Loucy (cell line): Measurements from ENCODE around the gene PHF19.

Experiments used
- H2AFZ ChIP-seq: fragments of 200-600 bp; sonication (generic); 2 replicates; pipeline ENCODE4 v1.6.0; 2016; ENCODE audit warnings: antibody characterized with exemption, mild to moderate bottlenecking, low read length, moderate library complexity
- H3F3A ChIP-seq: fragments of 200-600 bp; 2 replicates; pipeline ENCODE4 v1.6.0; 2016; ENCODE audit warnings: antibody characterized with exemption, low read depth, mild to moderate bottlenecking
- H3K27me3 ChIP-seq: fragments of 200-600 bp; sonication (generic); 2 replicates; pipeline ENCODE4 v1.6.1; 2014; ENCODE audit warnings: low read length, mild to moderate bottlenecking; ENCODE audit not compliant: insufficient read depth, poor library complexity, severe bottlenecking
- H3K36me3 ChIP-seq: fragments of 200-600 bp; sonication (generic); 2 replicates; pipeline ENCODE4 v1.6.1; 2016; ENCODE audit warnings: low read length; ENCODE audit not compliant: insufficient read depth
- H3K4me1 ChIP-seq: fragments of 200-600 bp; sonication (generic); 2 replicates; pipeline ENCODE4 v1.5.1; 2014; ENCODE audit warnings: low read length, mild to moderate bottlenecking; ENCODE audit not compliant: insufficient read depth, poor library complexity, severe bottlenecking
- H3K4me2 ChIP-seq: fragments of 200-600 bp; sonication (generic); 2 replicates; pipeline ENCODE4 v1.6.0; 2014; ENCODE audit warnings: antibody characterized with exemption, low read length, low read depth, mild to moderate bottlenecking; ENCODE audit not compliant: poor library complexity, severe bottlenecking
- H3K4me3 ChIP-seq: fragments of 200-600 bp; sonication (generic); 2 replicates; pipeline ENCODE4 v1.5.1; 2014; ENCODE audit warnings: low read length, mild to moderate bottlenecking, mixed read lengths; ENCODE audit not compliant: poor library complexity, severe bottlenecking
- H3K79me2 ChIP-seq: fragments of 200-600 bp; sonication (generic); 2 replicates; pipeline ENCODE4 v1.6.1; 2014; ENCODE audit warnings: low read length; ENCODE audit not compliant: insufficient read depth
- H3K9ac ChIP-seq: fragments of 200-600 bp; sonication (generic); 2 replicates; pipeline ENCODE4 v1.6.0; 2014; ENCODE audit warnings: mild to moderate bottlenecking, low read depth, low read length, moderate library complexity; ENCODE audit not compliant: poor library complexity, severe bottlenecking
- H3K9me2 ChIP-seq: fragments of 200-600 bp; sonication (generic); replicated peaks from 2 replicates; pipeline ENCODE4 v1.6.1; 2016; ENCODE audit warnings: low read depth, low read length, mixed read lengths
- H3K9me3 ChIP-seq: fragments of 200-600 bp; sonication (generic); 2 replicates; pipeline ENCODE4 v1.6.1; 2014; ENCODE audit warnings: mild to moderate bottlenecking, antibody characterized with exemption, low read length, low read depth; ENCODE audit not compliant: insufficient read depth
- H4K20me1 ChIP-seq: fragments of 200-600 bp; sonication (generic); 2 replicates; pipeline ENCODE4 v1.6.0; 2014; ENCODE audit warnings: antibody characterized with exemption, low read length, mild to moderate bottlenecking; ENCODE audit not compliant: insufficient read depth, poor library complexity, severe bottlenecking
- EZH2phosphoT487 ChIP-seq: fragments of 200-600 bp; IDR thresholded peaks from 2 replicates; pipeline ENCODE4 v1.6.1; 2018; ENCODE audit warnings: antibody characterized with exemption, mild to moderate bottlenecking, moderate library complexity, borderline replicate concordance
- TF ChIP-seq, protein P1 (sequence below): fragments of 200-600 bp; sonication (generic); conservative IDR thresholded peaks from 2 replicates; pipeline ENCODE4 v1.5.1; 2014; ENCODE audit warnings: mild to moderate bottlenecking, antibody characterized with exemption, low read length

The PHF19 gene

DNA sequence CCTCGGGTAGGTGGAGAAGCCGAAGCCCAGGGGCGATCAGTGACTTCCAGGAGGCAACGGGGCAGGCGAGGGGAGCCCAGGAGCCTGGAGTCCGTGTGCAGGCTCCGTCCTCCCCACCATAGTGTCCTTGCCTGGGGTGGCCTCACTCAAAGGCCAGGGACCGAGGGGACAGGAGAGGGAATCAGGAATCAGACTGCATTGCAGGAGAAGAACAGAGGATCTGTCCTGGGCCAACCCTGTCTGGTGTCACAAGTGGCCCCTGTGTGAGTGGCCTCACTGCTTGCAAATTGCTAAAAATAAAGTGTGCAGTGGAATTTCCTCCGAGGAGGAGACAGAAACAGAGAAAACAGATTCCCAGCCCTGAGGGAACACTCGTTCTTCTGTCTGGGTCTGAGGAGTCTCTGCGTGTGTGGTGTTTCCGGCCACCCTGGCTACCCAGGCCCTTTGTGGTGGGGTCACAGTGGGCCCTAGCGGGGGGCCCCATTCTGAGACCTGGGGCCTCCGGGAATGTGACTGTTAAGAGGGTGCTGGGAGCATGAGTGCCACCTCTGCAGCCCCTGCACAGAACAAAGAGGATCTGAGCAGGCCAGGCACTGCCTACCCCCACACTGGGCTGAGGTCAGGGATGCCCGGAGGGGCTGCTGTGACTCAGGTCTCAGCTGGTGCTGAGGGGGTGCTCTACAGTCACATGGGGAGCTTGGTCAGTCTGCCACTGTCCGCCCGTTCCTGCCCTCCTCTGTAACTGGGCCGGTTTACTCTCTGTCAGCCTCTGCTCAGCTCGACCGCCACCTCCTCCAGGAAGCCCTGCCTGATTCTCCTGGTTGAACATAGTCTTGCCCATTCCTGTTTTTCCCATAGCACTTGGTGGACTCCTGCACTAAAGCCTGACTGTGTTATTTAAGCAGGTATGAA, 42.2 kb upstream of the PHF19 start:
- no peak overlapping the region for H3K4me2 ChIP-seq
- no peak overlapping the region for H3K4me3 ChIP-seq
- no peaks in the 10 kb centered on the region for H3K79me2 ChIP-seq
- H3K9me2 ChIP-seq, result no peaks in the 10 kb centered on the region
- no peaks in the 10 kb centered on the region for H3K9me3 ChIP-seq
- no peaks in the 10 kb centered on the region for H3F3A ChIP-seq
- no peak overlapping the region for H2AFZ ChIP-seq
- H3K4me1 ChIP-seq, result peaks cover 40% of the 10 kb centered on the region
- TF ChIP-seq, protein P1, sequence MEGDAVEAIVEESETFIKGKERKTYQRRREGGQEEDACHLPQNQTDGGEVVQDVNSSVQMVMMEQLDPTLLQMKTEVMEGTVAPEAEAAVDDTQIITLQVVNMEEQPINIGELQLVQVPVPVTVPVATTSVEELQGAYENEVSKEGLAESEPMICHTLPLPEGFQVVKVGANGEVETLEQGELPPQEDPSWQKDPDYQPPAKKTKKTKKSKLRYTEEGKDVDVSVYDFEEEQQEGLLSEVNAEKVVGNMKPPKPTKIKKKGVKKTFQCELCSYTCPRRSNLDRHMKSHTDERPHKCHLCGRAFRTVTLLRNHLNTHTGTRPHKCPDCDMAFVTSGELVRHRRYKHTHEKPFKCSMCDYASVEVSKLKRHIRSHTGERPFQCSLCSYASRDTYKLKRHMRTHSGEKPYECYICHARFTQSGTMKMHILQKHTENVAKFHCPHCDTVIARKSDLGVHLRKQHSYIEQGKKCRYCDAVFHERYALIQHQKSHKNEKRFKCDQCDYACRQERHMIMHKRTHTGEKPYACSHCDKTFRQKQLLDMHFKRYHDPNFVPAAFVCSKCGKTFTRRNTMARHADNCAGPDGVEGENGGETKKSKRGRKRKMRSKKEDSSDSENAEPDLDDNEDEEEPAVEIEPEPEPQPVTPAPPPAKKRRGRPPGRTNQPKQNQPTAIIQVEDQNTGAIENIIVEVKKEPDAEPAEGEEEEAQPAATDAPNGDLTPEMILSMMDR, result no peak
- TF ChIP-seq EZH2phosphoT487, result no peak
- no peaks in the 10 kb centered on the region for H4K20me1 ChIP-seq
- H3K9ac ChIP-seq, result no peak overlapping the region
- H3K36me3 ChIP-seq, result no peaks in the 10 kb centered on the region
- H3K27me3 ChIP-seq, result no peaks in the 10 kb centered on the region

DNA sequence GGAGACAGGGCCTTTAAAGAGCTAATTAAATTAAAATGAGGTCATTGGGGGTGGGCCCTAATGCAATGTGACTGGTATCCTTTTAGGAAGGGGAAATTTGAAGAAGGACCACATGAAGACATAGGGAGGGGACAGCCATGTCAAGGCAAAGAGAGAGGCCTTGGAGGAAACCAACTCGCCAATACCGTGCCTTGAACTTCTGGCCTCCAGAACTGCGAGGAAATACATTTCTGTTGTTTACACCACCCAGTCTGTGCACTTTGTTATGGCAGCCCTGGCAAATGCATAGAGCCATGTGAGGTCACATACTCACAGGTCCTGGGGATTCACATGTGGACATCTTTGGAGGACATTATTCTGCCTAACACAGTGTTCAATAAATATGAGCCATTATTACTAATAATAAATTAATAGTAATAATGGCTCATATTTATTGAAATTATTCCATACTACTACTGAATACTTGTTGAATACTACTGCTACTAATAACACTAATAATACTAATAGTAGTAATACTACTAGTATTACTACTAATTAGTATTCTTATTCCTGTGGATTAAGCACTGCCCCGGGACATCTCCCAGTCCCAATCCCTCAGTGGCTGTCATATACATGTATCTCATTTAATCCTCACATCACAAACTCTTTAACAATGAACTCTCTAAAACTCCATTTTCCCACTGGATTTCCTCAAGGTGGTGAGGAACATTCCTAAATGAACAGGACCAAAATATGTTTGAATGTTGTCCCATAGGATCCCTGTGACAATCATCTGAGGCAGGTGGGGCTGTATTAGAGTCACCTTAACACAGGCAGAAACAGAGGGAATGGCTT, 41.2 kb upstream of the PHF19 start:
- no peaks in the 10 kb centered on the region for H3F3A ChIP-seq
- no peak overlapping the region for H2AFZ ChIP-seq
- no peak overlapping the region for H3K9ac ChIP-seq
- TF ChIP-seq, protein P1, result no peak
- TF ChIP-seq EZH2phosphoT487, result no peak
- no peak overlapping the region for H3K4me2 ChIP-seq
- peaks cover 40% of the 10 kb centered on the region for H3K4me1 ChIP-seq
- H3K79me2 ChIP-seq, result no peaks in the 10 kb centered on the region
- no peaks in the 10 kb centered on the region for H3K9me3 ChIP-seq
- no peaks in the 10 kb centered on the region for H3K27me3 ChIP-seq
- H3K9me2 ChIP-seq, result no peaks in the 10 kb centered on the region
- no peaks in the 10 kb centered on the region for H4K20me1 ChIP-seq
- H3K36me3 ChIP-seq, result no peaks in the 10 kb centered on the region
- H3K4me3 ChIP-seq, result no peak overlapping the region

DNA sequence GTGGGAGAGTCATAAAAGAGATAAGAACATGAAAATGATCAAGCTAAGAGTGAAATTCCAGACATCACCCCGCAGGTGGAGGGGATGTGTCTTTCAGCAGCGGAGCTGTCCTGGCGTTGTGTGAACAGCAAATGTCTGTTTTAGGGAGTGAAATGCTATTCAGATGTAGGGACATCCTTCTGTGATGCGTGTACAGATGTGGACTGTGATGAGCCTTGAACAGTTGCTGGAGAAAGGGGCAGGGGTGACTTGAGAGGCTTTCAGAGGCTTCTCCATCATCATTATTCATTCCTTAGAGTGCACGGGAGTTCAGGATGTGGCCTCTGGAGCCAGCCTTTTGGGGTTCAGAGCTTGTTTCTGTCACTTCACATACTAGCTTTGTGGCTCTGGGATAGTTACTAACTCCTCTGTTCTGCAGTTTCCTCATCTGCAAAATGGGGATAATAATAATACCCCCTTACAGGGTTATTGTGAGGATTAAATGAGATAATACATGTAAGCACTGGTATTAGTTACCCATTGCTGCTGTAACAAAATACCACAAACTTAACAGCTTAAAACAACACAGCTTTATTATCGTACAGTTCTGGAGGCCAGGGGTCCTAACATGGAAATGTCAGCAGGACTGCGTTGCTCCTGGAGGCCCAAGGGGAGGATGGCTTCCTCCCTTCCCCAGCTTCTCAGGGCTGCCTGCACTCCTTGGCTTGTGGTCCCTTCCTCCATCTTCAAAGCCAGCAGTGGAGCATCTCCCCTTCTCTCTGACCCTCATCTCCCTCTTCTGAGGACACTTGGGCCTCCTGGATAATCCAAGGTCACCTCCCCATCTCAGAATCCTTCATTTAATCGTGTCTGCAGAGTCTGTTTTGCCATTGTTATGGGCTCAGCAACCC, 40.2 kb upstream of the PHF19 start:
- H3K4me1 ChIP-seq, result peaks cover 40% of the 10 kb centered on the region

More for the DNA sequence above, 40.2 kb upstream of the PHF19 start:
- H3K9me2 ChIP-seq, result no peaks in the 10 kb centered on the region
- no peak overlapping the region for H3K4me3 ChIP-seq
- no peaks in the 10 kb centered on the region for H3K9me3 ChIP-seq
- no peaks in the 10 kb centered on the region for H3K27me3 ChIP-seq
- no peak overlapping the region for H3K4me2 ChIP-seq
- H4K20me1 ChIP-seq, result no peaks in the 10 kb centered on the region
- no peaks in the 10 kb centered on the region for H3F3A ChIP-seq
- H3K9ac ChIP-seq, result peak overlapping the region; percentile 30
- H3K36me3 ChIP-seq, result no peaks in the 10 kb centered on the region
- no peak overlapping the region for H2AFZ ChIP-seq
- TF ChIP-seq, protein P1, result no peak
- TF ChIP-seq EZH2phosphoT487, result no peak
- no peaks in the 10 kb centered on the region for H3K79me2 ChIP-seq
